GM12878 (cell line): ENCODE measurements around the gene CRAT. TPM values are rescaled to one million over a fixed set of nuclear protein-coding genes. Genes with fewer than 3 reads are reported as not detected.

ENCODE experiments used
- ATAC-seq: fragments of 200-7000 bp; cut with Tn5 transposase; 3 replicates; pipeline ENCODE4 v1.9.1; 2020; ENCODE audit warnings: mild to moderate bottlenecking, moderate library complexity
- BruUV-seq: library from RNA; stranded (reverse); fragments of 400-500 nt; replicated peaks from 2 replicates; lab custom pipeline; 2021; lab: Mats Ljungman, UMichigan
- CTCF ChIA-PET: fragments of 300-600 bp; sonication (Branson Sonifier 250); formaldehyde crosslinking; extraction: SDS; loops from one replicate; lab custom pipeline; 2021; ENCODE audit warnings: inconsistent platforms; lab: Yijun Ruan, JAX
- POLR2A ChIA-PET: fragments of 350-600 bp; formaldehyde crosslinking; extraction: SDS; loops from one replicate; lab custom pipeline; 2021; ENCODE audit warnings: inconsistent platforms; lab: Charles Lee
- RAD21 ChIA-PET: fragments of 300-600 bp; sonication (Branson Sonifier 250); formaldehyde crosslinking; loops from one replicate; lab custom pipeline; 2023; ENCODE audit warnings: antibody characterized with exemption; ENCODE audit not compliant: unreplicated experiment; lab: Charles Lee
- SMC1A ChIA-PET: fragments of 300-600 bp; sonication (Branson Sonifier 250); formaldehyde crosslinking; loops from one replicate; lab custom pipeline; 2023; ENCODE audit not compliant: unreplicated experiment, uncharacterized antibody; lab: Charles Lee
- DNase-seq: peaks from one replicate; pipeline ENCODE4 v3.0.0-alpha.2; 2011; ENCODE audit warnings: low read depth, low spot score
- FAIRE-seq: peaks from 3 replicates; lab custom pipeline; 2011; peaks lifted over from hg19 to GRCh38; lab: Jason Lieb, UNC
- H2AFZ ChIP-seq: 2 replicates; pipeline ENCODE4 v1.6.0; 2011; ENCODE audit warnings: low read depth, low read length, control low read depth; ENCODE audit not compliant: control insufficient read depth
- H3K27ac ChIP-seq: 2 replicates; pipeline ENCODE4 v1.5.1; 2011; ENCODE audit warnings: control low read depth; ENCODE audit not compliant: control insufficient read depth, insufficient read depth
- H3K27me3 ChIP-seq, 2 experiments: replicated peaks in 1 of 2; 2 replicates each; pipeline versions ENCODE4 v1.6.0 to v1.6.1; 2011; ENCODE audit warnings: low read length in 1 of 2; ENCODE audit not compliant: control insufficient read depth in 2 of 2, insufficient read depth in 2 of 2
- H3K36me3 ChIP-seq, 2 experiments: 2 replicates each; pipeline ENCODE4 v1.5.1; 2011; ENCODE audit warnings: low read length in 1 of 2; ENCODE audit not compliant: control insufficient read depth in 2 of 2, insufficient read depth in 2 of 2
- H3K4me1 ChIP-seq: 2 replicates; pipeline ENCODE4 v1.6.1; 2011; ENCODE audit warnings: mild to moderate bottlenecking, low read length, moderate library complexity, mixed read lengths; ENCODE audit not compliant: control insufficient read depth, insufficient read depth
- H3K4me2 ChIP-seq: 2 replicates; pipeline ENCODE4 v1.6.0; 2011; ENCODE audit warnings: control low read depth; ENCODE audit not compliant: control insufficient read depth, insufficient read depth
- H3K4me3 ChIP-seq: fragments of 200-600 bp; sonication (generic); 2 replicates; pipeline ENCODE4 v1.5.1; 2016
- H3K79me2 ChIP-seq: 2 replicates; pipeline ENCODE4 v1.6.0; 2011; ENCODE audit warnings: low read length; ENCODE audit not compliant: control insufficient read depth, insufficient read depth
- H3K9ac ChIP-seq: 2 replicates; pipeline ENCODE4 v1.8.0; 2011; ENCODE audit warnings: low read length, control low read depth, mixed read lengths; ENCODE audit not compliant: control insufficient read depth, insufficient read depth
- H3K9me3 ChIP-seq: replicated peaks from 3 replicates; pipeline ENCODE4 v1.5.1; 2011; ENCODE audit warnings: mild to moderate bottlenecking, low read length; ENCODE audit not compliant: control insufficient read depth, insufficient read depth
- H4K20me1 ChIP-seq: 2 replicates; pipeline ENCODE4 v1.6.0; 2011; ENCODE audit not compliant: control insufficient read depth, insufficient read depth
- CREM ChIP-seq: IDR thresholded peaks from 2 replicates; pipeline ENCODE4 v1.6.1; 2014; ENCODE audit warnings: antibody characterized with exemption, low read depth
- FOS ChIP-seq: IDR thresholded peaks from 3 replicates; pipeline ENCODE4 v1.6.1; 2011; ENCODE audit warnings: borderline replicate concordance; ENCODE audit not compliant: insufficient read length; ENCODE audit errors: extremely low read depth
- HCFC1 ChIP-seq: fragments of 150-350 bp; IDR thresholded peaks from 2 replicates; pipeline ENCODE4 v1.6.1; 2014; ENCODE audit warnings: low read length
- MEF2B ChIP-seq: fragments of 450-650 bp; IDR thresholded peaks from 2 replicates; pipeline ENCODE4 v1.6.1; 2018; ENCODE audit warnings: mild to moderate bottlenecking, moderate library complexity; ENCODE audit not compliant: partially characterized antibody, poor library complexity, severe bottlenecking
- NBN ChIP-seq: fragments of 450-650 bp; IDR thresholded peaks from 2 replicates; pipeline ENCODE4 v1.6.1; 2016
- POU2F2 ChIP-seq: IDR thresholded peaks from 3 replicates; pipeline ENCODE4 v1.6.1; 2011; ENCODE audit warnings: low read depth, mild to moderate bottlenecking, low read length, borderline replicate concordance
- SREBF1 ChIP-seq: IDR thresholded peaks from 2 replicates; pipeline ENCODE4 v1.6.1; 2012; ENCODE audit warnings: mild to moderate bottlenecking, low read length
- WGBS: methylation state at CpG from one replicate; pipeline ENCODE4 v1.1.6; 2016; ENCODE audit warnings: low lambda C conversion rate; ENCODE audit not compliant: insufficient replicate concordance, insufficient coverage; ENCODE audit errors: missing lambda C conversion rate; 5-methylcytosine and 5-hydroxymethylcytosine counted together
- in situ Hi-C: fragments of 300-500 bp; cut with MboI; formaldehyde crosslinking; loops from 9 replicates; pipeline ENCODE4 v1.14.3; 2018; ENCODE audit warnings: mixed read lengths
- intact Hi-C: fragments of 100-400 bp; cut with micrococcal nuclease; formaldehyde crosslinking; loops from one replicate; pipeline ENCODE4 v1.14.2; 2022; ENCODE audit not compliant: unreplicated experiment
- polyA plus RNA-seq, 11 experiments: library from polyadenylated mRNA; depleted of rRNA in 4 of 11; unstranded in 6 of 11; stranded (reverse) in 5 of 11; fragments of >200 nt; fragmentation: Nextera tagmentation in 4 of 11; fragmentation: Illumina TruSeq in 1 of 11; extraction: Ambion mirVana in 4 of 11; extraction: Trizol in 1 of 11; gene quantifications; 1 replicate in 1 of 11; 2 replicates in 10 of 11; pipeline versions ENCODE4 v1.2.1 to v1.2.3, GENCODE V29; 2011 to 2016; ENCODE audit warnings: inconsistent platforms in 2 of 11, missing spikeins in 2 of 11, low read depth in 1 of 11
- total RNA-seq, 4 experiments: library from RNA; depleted of rRNA in 3 of 4; stranded (reverse); fragments of >200 nt in 3 of 4; fragmentation: Illumina TruSeq in 1 of 4; extraction: Trizol in 1 of 4; gene quantifications; 2 replicates each; pipeline versions ENCODE4 v1.2.1 to v1.2.3, GENCODE V29; 2013 to 2021
- TF ChIP-seq, protein P1 (sequence below): IDR thresholded peaks from 2 replicates; pipeline ENCODE4 v1.6.1; 2011; ENCODE audit warnings: low read depth, low read length, improper control_type of control experiment, borderline replicate concordance
- TF ChIP-seq, protein P2 (sequence below): fragments of 450-650 bp; IDR thresholded peaks from 2 replicates; pipeline ENCODE4 v1.6.1; 2018; ENCODE audit warnings: borderline replicate concordance, mild to moderate bottlenecking; ENCODE audit not compliant: partially characterized antibody
- TF ChIP-seq, protein P3 (sequence below): fragments of 150-350 bp; IDR thresholded peaks from 2 replicates; pipeline ENCODE4 v1.6.1; 2016; ENCODE audit warnings: low read depth, low read length
- TF ChIP-seq, protein P4 (sequence below): fragments of 450-650 bp; IDR thresholded peaks from 2 replicates; pipeline ENCODE4 v1.6.1; 2017; ENCODE audit warnings: antibody characterized with exemption, mild to moderate bottlenecking, moderate library complexity
- TF ChIP-seq, protein P5 (sequence below): fragments of 450-650 bp; conservative IDR thresholded peaks from 2 replicates; pipeline ENCODE4 v1.6.1; 2017; ENCODE audit warnings: mild to moderate bottlenecking, moderate library complexity

CRAT gene
- total and polyA plus RNA-seq, 10 of the 15 experiments (the other 5 are each of a cell fraction or from before 2014, with no cell fraction given), result 0.10 to 3.4 (median 1.8) TPM

DNA sequence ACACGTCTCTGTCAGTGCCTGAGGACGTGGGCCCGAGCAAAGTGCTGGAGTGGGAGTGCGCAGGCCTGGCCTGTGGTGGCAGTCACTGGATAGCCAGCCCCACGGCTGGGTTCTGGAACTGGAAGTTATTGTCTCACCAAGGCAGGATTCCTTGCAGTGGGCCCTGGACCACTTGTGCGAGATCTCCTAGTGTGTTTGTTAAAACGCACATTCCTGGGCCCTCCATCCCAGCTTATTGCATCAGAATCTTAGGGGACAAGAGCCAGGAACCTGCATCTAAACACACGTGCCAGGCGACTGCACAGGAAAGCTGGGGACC is 27.5 kb upstream of the CRAT start:
- Histone ChIP-seq H2AFZ (no peak overlapping the region), H3K79me2 (peaks cover 7% of the 10 kb centered on the region), H3K4me1 (peaks cover 36% of the 10 kb centered on the region), H3K27me3 (no peaks in the 10 kb centered on the region), H3K36me3 (peaks cover 7 to 25% of the 10 kb centered on the region in 2 experiments; a peak in 3 of 4 replicates), H4K20me1 (no peaks in the 10 kb centered on the region), H3K4me2 (no peak overlapping the region), H3K9me3 (no peaks in the 10 kb centered on the region), H3K4me3 (no peak overlapping the region), H3K9ac (no peak overlapping the region), H3K27ac (no peak overlapping the region)
- FAIRE-seq (no peak), DNase-seq (no peak), ATAC-seq (no peak)
- BruUV-seq, result no TSS peak
- SMC1A ChIA-PET, result interaction anchor here (1.1 to 8.1 kb wide), 5 partner anchors 12 to 486 kb away, joined by 3 to 116 read pairs (median 19); partner anchors contain the start of genes C9orf50, IER5L and NTMT1
- POLR2A ChIA-PET, result interaction anchor here (1.1 kb wide), 1 partner anchor 470 kb away, joined by 4 read pairs; no protein-coding TSS in a partner anchor
- intact Hi-C loops (loop anchor here (5.0 kb wide), 1 partner anchor 644 kb away; no protein-coding TSS in a partner anchor), in situ Hi-C loops (no loop called here)
- CTCF ChIA-PET, result interaction anchor here (0.6 to 11.0 kb wide), 15 partner anchors 8 to 652 kb away, joined by 3 to 273 read pairs (median 10); partner anchors contain the start of genes C9orf50 and NTMT1
- WGBS, result 70% methylated on average over 9 of the region's 9 CpGs
- RAD21 ChIA-PET, result interaction anchor here (1.0 to 7.8 kb wide), 7 partner anchors 11 to 487 kb away, joined by 3 to 197 read pairs (median 10); partner anchors contain the start of genes IER5L and NTMT1
- TF ChIP-seq, protein P1, sequence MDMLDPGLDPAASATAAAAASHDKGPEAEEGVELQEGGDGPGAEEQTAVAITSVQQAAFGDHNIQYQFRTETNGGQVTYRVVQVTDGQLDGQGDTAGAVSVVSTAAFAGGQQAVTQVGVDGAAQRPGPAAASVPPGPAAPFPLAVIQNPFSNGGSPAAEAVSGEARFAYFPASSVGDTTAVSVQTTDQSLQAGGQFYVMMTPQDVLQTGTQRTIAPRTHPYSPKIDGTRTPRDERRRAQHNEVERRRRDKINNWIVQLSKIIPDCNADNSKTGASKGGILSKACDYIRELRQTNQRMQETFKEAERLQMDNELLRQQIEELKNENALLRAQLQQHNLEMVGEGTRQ, result no peak
- TF ChIP-seq, protein P2, sequence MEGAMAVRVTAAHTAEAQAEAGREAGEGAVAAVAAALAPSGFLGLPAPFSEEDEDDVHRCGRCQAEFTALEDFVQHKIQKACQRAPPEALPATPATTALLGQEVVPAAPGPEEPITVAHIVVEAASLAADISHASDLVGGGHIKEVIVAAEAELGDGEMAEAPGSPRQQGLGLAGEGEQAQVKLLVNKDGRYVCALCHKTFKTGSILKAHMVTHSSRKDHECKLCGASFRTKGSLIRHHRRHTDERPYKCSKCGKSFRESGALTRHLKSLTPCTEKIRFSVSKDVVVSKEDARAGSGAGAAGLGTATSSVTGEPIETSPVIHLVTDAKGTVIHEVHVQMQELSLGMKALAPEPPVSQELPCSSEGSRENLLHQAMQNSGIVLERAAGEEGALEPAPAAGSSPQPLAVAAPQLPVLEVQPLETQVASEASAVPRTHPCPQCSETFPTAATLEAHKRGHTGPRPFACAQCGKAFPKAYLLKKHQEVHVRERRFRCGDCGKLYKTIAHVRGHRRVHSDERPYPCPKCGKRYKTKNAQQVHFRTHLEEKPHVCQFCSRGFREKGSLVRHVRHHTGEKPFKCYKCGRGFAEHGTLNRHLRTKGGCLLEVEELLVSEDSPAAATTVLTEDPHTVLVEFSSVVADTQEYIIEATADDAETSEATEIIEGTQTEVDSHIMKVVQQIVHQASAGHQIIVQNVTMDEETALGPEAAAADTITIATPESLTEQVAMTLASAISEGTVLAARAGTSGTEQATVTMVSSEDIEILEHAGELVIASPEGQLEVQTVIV, result no peak
- TF ChIP-seq, protein P3, sequence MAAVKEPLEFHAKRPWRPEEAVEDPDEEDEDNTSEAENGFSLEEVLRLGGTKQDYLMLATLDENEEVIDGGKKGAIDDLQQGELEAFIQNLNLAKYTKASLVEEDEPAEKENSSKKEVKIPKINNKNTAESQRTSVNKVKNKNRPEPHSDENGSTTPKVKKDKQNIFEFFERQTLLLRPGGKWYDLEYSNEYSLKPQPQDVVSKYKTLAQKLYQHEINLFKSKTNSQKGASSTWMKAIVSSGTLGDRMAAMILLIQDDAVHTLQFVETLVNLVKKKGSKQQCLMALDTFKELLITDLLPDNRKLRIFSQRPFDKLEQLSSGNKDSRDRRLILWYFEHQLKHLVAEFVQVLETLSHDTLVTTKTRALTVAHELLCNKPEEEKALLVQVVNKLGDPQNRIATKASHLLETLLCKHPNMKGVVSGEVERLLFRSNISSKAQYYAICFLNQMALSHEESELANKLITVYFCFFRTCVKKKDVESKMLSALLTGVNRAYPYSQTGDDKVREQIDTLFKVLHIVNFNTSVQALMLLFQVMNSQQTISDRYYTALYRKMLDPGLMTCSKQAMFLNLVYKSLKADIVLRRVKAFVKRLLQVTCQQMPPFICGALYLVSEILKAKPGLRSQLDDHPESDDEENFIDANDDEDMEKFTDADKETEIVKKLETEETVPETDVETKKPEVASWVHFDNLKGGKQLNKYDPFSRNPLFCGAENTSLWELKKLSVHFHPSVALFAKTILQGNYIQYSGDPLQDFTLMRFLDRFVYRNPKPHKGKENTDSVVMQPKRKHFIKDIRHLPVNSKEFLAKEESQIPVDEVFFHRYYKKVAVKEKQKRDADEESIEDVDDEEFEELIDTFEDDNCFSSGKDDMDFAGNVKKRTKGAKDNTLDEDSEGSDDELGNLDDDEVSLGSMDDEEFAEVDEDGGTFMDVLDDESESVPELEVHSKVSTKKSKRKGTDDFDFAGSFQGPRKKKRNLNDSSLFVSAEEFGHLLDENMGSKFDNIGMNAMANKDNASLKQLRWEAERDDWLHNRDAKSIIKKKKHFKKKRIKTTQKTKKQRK, result no peak
- TF ChIP-seq HCFC1 (no peak), MEF2B (no peak), POU2F2 (no peak), FOS (no peak), NBN (no peak), SREBF1 (no peak), CREM (no peak)
- TF ChIP-seq, protein P4, sequence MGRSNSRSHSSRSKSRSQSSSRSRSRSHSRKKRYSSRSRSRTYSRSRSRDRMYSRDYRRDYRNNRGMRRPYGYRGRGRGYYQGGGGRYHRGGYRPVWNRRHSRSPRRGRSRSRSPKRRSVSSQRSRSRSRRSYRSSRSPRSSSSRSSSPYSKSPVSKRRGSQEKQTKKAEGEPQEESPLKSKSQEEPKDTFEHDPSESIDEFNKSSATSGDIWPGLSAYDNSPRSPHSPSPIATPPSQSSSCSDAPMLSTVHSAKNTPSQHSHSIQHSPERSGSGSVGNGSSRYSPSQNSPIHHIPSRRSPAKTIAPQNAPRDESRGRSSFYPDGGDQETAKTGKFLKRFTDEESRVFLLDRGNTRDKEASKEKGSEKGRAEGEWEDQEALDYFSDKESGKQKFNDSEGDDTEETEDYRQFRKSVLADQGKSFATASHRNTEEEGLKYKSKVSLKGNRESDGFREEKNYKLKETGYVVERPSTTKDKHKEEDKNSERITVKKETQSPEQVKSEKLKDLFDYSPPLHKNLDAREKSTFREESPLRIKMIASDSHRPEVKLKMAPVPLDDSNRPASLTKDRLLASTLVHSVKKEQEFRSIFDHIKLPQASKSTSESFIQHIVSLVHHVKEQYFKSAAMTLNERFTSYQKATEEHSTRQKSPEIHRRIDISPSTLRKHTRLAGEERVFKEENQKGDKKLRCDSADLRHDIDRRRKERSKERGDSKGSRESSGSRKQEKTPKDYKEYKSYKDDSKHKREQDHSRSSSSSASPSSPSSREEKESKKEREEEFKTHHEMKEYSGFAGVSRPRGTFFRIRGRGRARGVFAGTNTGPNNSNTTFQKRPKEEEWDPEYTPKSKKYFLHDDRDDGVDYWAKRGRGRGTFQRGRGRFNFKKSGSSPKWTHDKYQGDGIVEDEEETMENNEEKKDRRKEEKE, result no peak
- TF ChIP-seq, protein P5, sequence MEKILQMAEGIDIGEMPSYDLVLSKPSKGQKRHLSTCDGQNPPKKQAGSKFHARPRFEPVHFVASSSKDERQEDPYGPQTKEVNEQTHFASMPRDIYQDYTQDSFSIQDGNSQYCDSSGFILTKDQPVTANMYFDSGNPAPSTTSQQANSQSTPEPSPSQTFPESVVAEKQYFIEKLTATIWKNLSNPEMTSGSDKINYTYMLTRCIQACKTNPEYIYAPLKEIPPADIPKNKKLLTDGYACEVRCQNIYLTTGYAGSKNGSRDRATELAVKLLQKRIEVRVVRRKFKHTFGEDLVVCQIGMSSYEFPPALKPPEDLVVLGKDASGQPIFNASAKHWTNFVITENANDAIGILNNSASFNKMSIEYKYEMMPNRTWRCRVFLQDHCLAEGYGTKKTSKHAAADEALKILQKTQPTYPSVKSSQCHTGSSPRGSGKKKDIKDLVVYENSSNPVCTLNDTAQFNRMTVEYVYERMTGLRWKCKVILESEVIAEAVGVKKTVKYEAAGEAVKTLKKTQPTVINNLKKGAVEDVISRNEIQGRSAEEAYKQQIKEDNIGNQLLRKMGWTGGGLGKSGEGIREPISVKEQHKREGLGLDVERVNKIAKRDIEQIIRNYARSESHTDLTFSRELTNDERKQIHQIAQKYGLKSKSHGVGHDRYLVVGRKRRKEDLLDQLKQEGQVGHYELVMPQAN, result no peak
